ENCODE measurements around the gene CCNB2.
"Not testable (repeated sequence)": the region's sequence is repeated elsewhere in the genome, so short reads cannot be mapped to it uniquely, and the experiment has no call there.

The CCNB2 gene

GRCh38 chr15:59137566-59137965 lies 32.6 kb downstream of the CCNB2 start:
- DNase-seq: no peak

DNA sequence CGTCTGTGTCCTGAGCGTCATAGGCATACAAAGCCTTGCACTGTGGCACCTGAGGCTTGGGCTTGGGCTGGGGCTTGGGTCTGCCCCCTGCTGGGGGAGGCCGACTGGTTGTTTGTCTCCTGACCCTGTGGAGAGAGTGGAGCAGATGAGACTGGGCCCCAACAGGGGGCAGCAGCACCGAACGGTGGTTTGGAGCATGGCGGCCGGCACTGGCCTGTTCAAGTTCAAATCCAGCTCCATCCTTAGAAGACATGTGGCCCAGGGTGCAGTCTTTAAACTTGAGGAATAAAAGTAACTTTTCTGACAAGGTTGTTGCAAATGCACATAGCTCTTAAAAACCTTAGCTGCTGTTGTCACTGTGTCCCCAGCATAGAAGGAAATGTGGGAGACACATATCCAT lies 33.3 kb downstream of the CCNB2 start:
- peak; percentile 24 to 54 for DNase-seq

DNA sequence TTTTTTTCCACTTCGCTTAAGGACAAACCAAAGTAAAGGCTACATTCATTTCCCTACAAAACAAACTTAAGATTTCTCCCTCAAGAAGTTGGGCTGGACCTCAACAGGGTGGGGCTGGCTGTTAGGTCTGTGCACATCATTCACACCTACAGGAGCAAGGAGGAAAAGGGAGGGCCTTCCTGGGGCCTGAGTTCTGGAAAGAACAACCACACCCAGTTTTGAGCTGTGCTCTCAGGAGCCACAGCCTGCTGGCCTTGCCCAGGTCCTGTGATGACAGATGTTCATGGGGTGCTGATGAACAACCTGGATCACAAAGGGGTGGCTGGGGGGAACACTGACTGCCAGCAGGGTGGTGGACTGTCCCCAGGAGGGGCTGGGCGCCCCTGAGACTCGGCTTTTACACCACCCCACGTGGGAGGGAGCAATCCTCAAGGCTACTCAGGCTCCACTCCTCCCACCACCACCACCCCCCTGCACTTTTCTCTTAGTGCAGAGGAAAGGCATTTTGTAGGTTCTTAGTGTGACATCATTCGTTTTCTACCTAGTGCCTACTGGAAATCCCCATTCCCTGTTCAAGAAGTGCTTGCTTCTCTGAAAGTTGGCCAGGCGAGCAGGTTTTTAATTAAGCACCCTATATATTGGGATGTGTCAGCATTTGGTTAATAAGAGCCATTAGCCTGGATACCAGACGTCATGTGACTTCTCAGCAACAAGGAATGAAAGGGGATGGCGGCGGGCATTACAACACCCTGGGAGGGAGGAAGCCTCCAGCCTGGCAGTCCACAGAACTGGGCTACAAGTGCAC lies 35.7 kb downstream of the CCNB2 start:
- no peak for DNase-seq

DNA sequence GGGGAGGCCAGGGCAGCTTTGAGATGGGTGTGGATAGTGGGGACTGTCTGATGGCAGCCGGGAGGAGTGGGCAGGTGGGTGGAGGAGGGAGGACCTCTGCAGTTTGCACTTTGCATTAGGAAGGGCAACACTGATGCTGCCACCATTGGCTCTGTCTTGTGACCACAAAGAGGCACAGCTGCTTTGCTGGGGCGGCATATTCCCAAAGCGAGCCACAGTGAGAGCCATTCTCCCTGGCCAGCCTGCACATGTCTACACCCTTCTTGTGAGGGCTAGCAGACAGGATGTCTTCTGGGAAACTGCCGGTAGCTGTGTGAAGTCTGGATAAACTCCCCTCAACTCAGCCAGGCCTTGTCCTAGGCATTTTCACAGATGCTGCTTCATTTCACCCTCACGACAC lies 38.3 kb downstream of the CCNB2 start:
- no peak for DNase-seq

- not testable (repeated sequence) for DNase-seq
These were observed 39.6 kb downstream of the CCNB2 start for GRCh38 chr15:59144594-59144993.

GRCh38 chr15:59147666-59148065 lies 42.7 kb downstream of the CCNB2 start:
- no peak for DNase-seq

- DNase-seq: no peak
These were observed 43.3 kb downstream of the CCNB2 start for GRCh38 chr15:59148153-59148833.

- no peak for DNase-seq
These were observed 45.2 kb downstream of the CCNB2 start for GRCh38 chr15:59150185-59150584.

- no peak for DNase-seq
These were observed 47.9 kb downstream of the CCNB2 start for GRCh38 chr15:59152694-59153450.

DNA sequence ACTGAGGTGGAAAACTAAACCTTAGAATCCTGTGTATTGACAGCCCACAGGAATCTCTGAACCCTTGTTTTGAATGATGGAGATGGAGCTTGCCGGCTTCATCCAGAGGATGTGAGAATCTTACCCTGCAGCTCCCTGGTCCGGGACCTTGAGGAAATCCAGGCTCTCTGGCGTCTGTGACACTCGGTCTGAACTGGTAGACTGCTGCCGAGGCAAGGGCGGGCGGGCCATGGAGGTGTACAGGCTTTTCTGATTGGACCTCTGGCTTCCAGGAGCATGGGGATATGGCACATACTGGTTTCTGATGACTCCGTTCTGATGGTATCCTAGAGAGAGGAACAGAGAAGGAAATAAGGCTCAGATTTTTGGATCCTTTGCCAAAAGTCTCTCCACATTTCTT lies 48.5 kb downstream of the CCNB2 start:
- DNase-seq: no peak

DNA sequence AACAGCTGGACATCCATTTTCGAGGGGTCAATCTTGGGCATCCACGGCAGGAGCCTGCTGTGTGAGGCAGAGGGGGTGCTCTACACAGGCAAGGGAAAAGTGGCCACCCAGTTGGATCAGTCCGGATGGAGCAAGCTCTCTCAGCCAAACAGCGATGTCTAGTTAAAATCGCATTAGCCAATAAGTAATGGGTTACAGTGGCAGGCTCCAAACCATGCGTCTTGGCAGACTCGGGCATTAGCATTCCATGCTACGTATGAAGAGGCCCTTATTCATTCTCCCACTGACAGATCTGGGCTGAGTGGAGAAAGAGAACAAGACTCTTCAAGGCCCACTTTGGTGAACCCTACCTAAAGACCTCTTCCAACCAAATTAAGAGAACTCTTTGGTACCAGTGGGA lies 49.3 kb downstream of the CCNB2 start:
- DNase-seq: no peak

- no peak for DNase-seq
These were observed 50.5 kb downstream of the CCNB2 start for GRCh38 chr15:59155431-59155830.

- DNase-seq: no peak
These were observed 52.5 kb downstream of the CCNB2 start for GRCh38 chr15:59157396-59157795.

- DNase-seq: no peak
These were observed 53.1 kb downstream of the CCNB2 start for GRCh38 chr15:59157840-59158700.

DNA sequence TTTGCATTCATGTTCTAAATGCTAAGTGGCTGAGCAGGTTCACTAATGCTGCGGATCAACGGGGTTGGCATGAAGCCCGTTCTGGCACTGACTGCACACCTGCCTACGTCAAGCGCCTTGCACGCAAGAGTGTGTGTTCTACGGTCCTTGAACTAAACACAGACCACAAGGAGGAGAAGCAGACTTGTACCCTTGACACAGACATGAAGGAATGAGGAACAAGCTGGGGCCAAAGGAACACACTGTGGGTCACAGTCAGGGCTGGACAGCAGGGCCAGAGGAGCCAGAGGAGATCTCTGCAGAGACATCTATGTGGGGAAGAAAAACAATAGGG lies 53.7 kb downstream of the CCNB2 start:
- DNase-seq: no peak

- no peak for DNase-seq
These were observed 54.3 kb downstream of the CCNB2 start for GRCh38 chr15:59159210-59159609.

DNA sequence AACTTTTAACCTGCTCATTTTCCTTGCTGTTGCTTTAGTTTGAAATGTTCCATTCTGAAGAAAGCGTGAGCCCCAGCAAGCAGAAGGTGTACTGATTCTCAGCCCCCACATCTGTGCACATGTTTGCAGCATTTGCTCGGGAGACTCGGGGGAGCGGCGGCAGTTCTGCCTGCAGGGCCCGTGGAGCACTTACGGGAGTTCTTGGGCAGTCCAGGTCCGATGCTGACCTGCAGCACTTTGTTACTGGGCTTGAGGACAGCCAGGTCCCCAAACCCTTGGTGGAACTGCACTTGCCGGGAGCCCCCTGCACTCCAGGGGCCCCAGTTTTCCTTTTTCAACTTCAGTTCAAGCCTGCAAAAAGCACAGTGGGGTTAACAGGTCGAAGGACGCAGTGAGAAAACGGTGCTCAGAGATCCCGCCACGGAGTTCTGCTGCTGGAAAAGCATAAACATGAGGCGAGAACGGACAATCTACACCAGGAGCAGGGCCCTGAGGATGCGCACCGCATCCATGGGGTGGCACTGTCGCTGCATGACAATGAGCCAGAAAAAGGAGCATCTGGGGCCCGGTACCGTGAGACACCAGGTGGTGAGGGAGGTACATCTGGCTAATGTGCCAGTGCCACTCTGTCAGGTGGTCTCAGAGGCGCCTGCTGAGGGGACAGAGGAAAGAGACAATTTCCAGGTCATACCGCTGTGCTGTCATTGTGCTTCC lies 56.1 kb downstream of the CCNB2 start:
- no peak for DNase-seq

GRCh38 chr15:59162080-59162479 lies 57.1 kb downstream of the CCNB2 start:
- DNase-seq: not testable (repeated sequence)

DNA sequence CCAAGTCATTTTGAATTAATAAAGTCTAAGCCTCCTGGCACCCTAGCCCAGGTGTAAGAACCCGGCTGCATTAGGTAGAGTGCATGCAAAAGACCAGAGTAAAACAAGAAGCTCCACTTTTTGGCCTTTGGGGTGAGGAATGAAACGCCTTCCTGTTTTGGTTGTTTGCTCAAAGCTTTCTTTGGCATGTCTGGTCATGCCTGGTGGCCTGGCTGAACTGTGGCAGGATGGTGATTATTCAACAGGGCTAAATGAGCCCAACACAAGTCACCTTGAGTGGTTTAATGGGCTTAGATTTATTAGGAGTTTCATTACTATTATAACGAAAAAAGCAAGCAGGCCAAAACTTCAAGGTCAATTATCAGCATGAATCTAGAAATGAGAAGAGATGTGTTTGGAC lies 60.8 kb downstream of the CCNB2 start:
- no peak for DNase-seq

GRCh38 chr15:59166166-59166565 lies 61.2 kb downstream of the CCNB2 start:
- peak in 1 of 2 donors; percentile 42 for DNase-seq

DNA sequence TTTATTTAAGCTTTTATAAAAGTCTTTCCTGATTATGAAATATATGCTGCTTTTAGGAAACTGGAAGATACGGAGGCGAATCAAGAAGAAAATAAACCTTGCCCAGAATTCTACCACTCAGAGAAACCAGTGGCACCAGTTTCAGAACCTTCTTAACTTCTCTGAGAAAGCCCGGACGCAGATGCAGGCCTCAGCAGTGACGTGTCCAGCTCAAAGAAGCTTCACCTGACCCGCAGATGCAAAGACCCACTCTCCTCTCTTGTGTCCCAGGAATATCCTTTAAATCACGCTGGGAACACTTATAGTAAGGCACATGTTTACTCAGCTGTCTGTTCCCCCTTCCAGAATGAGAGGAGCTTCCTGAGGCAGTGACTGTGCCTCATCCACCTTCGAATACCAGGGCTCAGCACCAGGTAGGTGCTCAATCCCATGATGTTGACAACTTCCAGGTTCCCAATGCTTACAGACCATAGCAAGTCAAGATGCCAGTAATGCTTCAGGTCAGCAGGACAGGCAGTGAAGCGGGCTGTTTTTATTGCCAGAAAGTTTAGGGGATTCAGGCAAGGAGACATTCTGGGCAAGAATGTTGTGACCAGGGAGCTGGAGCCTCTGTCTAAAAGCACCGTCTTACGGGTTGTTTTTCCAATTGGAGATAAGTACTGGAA lies 61.8 kb downstream of the CCNB2 start:
- no peak for DNase-seq

GRCh38 chr15:59168536-59168935 lies 63.6 kb downstream of the CCNB2 start:
- peak; percentile 62 to 80 for DNase-seq

All from inflammatory macrophage treated with lipopolysaccharide for 1 hour (primary cell).